Measurements from ENCODE around the gene STARD4. TPM values are rescaled to one million over a fixed set of nuclear protein-coding genes. Genes with fewer than 3 reads are reported as not detected.
A peak's percentile ranks its signal among the peaks of the same experiment; 100 is the strongest.

The STARD4 gene, protein sequence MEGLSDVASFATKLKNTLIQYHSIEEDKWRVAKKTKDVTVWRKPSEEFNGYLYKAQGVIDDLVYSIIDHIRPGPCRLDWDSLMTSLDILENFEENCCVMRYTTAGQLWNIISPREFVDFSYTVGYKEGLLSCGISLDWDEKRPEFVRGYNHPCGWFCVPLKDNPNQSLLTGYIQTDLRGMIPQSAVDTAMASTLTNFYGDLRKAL
- 32.0 and 61.8 TPM in 2 replicates for total RNA-seq (2014; rRNA removed; shearing (Covaris generic))

DNA sequence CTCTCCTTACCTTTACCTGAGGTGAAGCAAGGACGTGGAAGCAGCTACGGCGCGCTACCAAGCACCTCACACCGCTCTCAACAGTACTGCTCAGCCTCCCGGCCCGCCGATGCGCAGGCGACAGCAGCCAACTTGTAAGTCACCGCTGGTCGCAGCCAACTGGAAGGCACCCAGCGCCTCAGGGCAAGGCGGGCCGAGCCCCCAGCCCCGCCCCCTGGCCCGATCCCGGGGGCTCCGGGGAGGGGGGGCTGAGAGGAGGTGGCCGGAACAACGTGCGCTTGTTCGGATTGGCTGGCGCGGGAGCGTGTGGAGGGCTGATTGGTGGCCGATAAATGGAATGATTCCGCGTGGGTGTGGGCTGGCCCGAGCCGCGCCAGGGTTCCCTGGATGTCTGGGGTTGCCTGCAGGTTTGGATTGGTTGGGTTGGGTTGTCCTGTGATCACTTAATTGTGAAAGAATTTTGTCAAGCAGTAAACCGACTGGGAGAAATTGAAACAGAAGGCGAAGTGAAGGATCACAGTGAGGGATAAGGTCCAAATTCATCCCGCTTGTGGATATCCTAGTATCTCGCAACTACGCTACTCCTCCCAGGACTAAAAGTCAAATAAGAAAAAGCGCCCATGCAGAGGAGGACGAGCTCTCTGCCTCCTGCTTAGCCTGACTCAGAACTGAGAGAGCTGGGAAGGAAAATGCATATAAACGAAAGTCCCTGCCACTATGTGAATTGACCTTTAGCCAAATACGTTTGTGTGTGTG, at the start of gene STARD4:
TSS of gene STARD4 (minus strand) at position 161 of the 756 bp plus-strand sequence. CDS start 5,102 bp downstream, outside the sequence.
- in situ Hi-C loops (cut with HindIII; ENCODE audit: low sequenced_read_pairs), result no loop called here
- DNase-seq (ENCODE audit: low spot score), result peak; percentile 96

DNA sequence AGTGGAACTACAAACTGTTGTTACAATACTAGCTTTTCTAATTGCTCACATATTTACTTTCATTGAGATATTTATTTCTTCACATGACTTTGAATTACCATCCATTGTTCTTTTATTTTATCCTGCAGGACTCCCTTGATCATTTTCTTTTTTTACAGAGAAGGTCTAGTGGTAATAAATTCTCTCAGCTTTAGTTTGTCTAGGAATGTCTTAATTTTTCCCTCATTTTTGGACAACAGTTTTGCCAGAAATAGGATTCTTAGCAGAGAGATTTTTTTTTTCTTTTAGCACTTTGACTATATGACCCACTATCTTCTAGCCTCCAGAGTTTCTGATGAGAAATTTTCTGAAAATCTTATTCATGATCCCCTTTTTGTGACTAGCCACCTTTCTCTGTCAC, 47.3 kb upstream of the STARD4 start:
- no peak for DNase-seq (ENCODE audit: low spot score)
- in situ Hi-C loops (cut with HindIII; ENCODE audit: low sequenced_read_pairs), result no loop called here

DNA sequence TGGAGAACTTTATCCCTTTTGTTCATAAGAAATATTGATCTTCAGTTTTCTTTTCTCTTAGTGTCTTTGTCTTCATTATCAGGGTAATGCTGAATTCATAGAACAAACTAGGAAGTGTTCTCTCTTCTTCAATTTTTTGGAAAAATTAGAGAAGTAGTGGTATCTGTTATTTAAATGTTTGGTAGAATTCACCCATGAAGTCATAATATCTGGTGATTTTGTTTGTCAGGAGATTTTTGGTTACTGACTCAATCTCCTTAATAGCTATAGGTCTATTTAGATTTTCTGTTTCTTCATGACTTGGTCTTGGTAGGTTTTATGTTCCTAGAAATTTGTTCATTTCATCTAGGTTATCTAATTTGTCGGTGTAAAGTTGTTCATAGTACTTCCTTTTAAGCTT, 45.4 kb upstream of the STARD4 start:
- in situ Hi-C loops (cut with HindIII; ENCODE audit: low sequenced_read_pairs), result no loop called here
- DNase-seq (ENCODE audit: low spot score), result no peak

DNA sequence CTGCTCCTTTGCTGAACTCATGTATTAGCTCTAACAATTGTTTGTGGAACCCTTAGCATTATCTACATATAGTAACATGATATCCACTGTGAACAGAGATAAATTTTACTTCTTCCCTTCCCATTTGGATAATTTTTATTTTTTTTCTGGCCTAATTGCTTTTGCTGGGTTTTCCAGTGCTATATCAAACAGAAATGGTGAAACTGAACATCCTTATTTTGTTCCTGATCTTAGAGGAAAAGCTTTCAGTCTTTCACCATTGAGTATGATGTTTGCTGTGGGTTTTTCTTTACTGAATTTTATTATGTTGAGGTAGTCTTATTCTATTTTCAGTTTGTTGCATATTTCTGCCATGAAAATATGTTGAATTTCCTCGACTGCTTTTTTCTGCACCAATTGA, 44.8 kb upstream of the STARD4 start:
- DNase-seq (ENCODE audit: low spot score), result no peak
- in situ Hi-C loops (cut with HindIII; ENCODE audit: low sequenced_read_pairs), result no loop called here

DNA sequence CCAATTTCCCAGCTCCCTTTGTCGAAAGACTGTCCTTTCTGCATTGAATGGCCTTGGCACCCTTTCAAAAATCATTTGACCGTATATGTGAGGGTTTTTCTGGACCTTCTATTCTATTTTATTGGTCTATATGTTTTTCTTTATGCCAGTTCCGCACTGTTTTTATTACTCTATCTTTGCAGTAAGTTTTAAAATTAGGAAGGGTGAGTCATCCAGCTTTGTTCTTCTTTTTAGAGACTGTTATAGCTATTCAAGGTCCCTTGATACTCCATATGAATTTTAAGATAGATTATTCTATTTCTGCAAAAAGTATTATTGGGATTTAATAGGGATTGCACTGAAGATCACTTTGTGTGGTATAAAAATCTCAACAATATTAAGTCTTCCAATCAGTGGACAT, 44.2 kb upstream of the STARD4 start:
- DNase-seq (ENCODE audit: low spot score), result no peak
- in situ Hi-C loops (cut with HindIII; ENCODE audit: low sequenced_read_pairs), result no loop called here

DNA sequence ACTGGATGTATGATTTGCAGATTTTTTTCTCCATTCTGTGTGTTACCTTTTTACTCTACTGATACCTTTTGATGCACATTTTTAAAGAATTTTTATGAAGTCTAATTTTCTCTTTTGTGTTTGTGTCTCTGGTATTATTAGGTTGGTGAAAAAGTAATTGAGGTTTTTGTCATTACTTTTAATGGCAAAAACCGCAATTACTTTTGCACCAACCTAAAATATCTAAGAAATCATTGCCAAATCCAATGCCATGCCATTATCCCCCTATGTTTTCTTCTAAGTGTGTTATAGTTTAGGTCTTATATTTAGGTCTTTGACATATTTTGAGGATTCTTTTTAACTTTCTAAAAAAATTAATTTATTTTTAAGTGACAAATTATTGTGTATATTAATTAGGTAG, 43.4 kb upstream of the STARD4 start:
- in situ Hi-C loops (cut with HindIII; ENCODE audit: low sequenced_read_pairs), result no loop called here
- DNase-seq (ENCODE audit: low spot score), result no peak

DNA sequence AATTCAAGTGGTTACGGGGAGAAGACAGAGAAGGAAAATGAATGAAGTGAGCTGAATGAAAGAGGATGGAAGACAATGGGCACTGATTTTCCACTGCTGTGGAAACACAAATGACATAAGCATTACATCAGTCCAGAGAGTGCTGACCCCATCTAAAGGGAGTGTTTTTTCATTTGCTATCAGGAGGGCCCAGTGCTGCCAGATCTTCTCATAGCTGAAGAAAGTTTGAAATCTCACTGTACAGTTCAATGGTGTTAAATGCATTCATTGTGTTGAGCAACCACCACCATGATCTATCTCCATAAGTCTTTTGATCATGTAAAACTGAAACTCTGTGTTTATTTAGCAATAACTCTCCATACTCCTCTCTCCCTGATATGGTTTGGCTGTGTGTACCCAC, 41.5 kb upstream of the STARD4 start:
- in situ Hi-C loops (cut with HindIII; ENCODE audit: low sequenced_read_pairs), result no loop called here
- DNase-seq (ENCODE audit: low spot score), result no peak

DNA sequence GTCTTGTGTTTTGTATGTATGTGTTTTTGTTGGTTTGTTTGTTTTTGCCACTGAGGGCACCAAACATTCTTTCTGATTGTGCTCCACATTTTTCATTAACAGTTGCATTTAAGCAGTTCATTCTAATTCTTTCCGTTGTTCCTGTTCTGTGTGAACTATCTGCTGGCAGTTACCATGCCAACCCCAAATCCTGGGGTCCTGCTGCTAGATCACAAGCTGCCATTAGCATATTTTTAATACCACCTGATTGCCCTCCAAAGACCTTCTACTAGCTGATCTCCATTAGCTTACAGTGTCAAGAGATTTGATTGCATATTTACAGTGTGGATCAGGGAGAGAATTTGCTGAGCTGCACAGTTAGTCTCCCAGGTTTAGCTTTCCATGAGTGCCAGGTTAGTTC, 40.6 kb upstream of the STARD4 start:
- DNase-seq (ENCODE audit: low spot score), result peak; percentile 11
- in situ Hi-C loops (cut with HindIII; ENCODE audit: low sequenced_read_pairs), result no loop called here

DNA sequence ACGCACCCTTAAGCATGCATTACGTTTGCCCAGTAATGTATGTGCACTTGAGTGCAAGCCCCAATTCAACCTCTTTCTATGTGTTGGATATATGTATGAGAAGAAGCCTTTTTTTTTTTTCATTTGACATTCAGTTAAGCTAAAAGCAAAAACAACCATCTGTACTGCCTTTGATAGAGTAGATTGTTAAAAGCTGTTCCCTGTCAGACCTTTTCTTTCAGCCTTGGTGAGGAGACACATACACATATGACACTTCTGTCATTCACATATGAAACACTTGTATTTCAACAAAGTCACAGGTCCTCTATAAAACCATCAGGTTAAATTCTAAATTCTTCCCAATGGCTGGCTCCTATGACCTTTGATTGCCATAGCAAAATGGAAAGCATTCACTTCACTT, 40.2 kb upstream of the STARD4 start:
- DNase-seq (ENCODE audit: low spot score), result peak; percentile 14
- in situ Hi-C loops (cut with HindIII; ENCODE audit: low sequenced_read_pairs), result no loop called here

DNA sequence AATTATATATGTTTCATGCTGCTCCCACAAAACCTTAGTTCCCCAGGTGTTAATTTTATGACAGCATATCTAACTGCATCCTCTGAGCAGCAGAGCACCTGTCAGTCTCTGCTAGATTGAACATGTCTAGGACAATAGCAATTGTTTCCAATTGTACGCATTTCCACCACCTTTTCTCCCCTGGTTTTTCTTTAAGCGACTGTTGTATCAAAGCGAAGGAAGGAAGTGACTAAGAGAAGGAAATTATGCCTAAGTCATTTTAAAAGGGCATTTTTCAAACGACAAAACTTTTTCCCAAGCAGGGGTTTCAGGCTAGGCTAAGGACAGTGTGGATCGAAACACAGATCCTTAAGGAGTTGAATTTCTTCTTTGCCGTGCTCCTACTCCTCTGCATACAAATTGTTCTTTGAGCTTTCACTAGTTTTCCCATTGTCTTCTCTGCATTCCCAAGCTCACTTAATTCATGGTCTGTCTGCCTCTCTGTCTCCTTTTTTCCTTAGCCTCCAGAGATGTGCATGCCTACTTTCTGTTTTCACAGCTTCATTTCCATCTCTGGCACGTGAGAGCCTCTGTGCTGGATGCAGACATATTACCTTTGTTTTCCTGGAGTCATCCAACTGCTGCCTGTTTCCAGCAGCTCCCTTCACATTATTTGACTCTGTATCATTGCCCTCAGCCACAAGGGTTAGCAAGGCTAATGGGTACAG, 39.4 kb upstream of the STARD4 start:
- peak; percentile 39 for DNase-seq (ENCODE audit: low spot score)
- in situ Hi-C loops (cut with HindIII; ENCODE audit: low sequenced_read_pairs), result no loop called here

DNA sequence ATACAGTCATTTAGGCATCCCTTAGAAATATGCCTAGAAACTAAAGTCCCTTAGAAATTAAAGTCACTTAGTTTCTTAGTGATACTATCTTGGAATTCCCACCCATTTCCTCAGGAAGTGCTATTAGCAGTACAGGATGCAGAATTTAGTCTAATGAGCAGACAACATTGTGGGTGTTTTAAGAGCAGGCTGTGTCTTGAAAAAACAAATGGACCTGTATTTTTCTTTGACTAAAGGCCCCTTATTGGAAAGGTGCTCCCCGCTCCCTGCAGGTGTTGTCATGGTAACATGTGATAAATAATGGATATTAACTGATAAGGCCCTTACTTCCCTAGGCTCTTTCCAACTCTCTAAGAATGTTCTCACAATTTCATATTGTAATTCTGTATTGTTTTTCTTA, 38.8 kb upstream of the STARD4 start:
- in situ Hi-C loops (cut with HindIII; ENCODE audit: low sequenced_read_pairs), result no loop called here
- DNase-seq (ENCODE audit: low spot score), result no peak

DNA sequence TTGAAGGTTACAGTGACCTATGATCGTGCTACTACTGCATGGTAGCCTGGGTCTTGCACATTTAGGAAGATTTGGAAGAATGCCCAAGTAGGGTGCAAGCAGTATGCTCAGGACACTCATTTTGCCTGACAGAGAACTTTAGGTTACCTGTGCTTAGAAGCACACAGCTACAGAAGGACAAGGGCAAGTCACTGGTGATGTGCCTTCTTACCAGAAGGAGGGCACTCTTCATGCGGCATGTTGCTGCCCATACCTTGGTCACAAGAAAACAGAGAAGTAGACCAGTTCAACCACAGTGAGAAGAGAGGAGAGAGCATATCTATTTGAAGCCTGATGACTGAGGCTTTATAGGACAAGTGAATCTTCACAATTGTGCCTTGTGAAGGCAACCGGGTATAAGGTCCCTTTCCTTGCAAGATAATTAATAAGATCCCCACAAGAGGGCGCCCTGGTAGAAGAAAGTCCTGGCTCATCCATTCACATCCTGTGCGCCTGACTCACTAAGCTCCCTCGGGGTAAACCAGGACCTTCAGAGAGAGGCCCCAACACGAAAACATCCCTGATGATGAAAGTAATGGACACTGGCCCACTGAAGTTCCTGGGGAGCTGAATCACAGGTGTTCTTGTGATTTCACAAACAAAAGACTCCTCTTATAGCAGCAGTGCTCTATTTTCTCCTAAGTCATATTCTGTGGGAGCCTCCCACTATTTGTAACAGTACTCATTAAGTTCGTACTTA, 38.1 kb upstream of the STARD4 start:
- DNase-seq (ENCODE audit: low spot score), result peak; percentile 92
- in situ Hi-C loops (cut with HindIII; ENCODE audit: low sequenced_read_pairs), result no loop called here

DNA sequence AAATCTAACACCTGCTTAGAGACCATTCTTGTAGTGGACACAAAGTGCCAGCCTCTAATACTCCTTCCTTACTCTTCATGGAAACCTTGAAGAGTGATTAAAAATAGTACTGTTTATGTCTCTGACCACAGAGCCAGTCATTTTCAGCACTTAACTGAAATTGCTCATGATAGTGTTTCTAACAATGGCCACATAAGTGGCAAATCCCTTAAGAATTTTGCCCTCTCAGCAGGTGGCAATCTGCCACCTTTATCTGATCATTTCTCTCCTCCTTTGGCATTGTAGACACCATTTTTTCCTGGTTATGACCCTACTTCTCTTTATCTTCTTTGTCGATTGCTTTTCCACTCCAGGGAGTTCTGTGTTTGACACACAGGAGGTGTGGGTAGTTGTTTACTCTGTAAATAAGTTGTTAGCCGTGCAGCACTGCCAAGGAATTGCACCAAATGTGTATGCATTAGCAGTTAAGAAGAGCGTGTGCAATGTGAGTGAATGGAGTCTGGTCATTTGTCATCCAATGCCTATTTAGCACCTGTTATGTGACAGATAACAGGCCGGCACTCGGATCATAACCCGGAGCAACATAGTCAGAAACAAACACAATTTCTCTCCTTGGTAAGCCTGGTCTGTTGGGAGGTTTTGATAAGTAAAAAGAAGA, 36.8 kb upstream of the STARD4 start:
- DNase-seq (ENCODE audit: low spot score), result no peak
- in situ Hi-C loops (cut with HindIII; ENCODE audit: low sequenced_read_pairs), result no loop called here

DNA sequence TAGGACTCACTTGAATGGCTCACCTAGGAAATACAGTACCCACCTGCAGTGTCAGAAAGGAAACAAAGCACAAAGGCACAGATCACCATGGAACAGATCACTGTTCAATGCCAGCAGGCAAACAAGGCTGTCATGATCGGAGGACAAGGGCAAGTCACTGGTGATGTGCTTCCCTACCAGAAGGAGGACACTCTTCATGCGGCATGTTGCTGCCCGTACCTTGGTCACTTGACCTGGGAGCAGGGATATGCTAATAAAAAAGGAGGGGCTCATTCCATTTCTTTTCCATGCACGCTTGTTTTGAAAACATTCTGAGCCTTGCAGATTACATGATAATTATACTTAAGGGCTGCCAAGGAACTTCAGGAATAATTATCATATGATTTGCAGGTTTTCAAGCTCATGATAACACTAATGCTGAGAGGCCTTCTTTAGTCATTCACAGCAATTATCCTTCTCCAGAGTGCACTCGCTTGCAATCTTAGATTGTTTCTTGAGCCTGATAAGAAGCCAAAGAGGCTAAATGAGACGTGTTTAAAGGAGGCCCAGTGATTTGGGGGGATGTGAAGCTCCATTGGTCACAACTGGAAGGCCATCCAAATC, 36.1 kb upstream of the STARD4 start:
- in situ Hi-C loops (cut with HindIII; ENCODE audit: low sequenced_read_pairs), result no loop called here
- no peak for DNase-seq (ENCODE audit: low spot score)

DNA sequence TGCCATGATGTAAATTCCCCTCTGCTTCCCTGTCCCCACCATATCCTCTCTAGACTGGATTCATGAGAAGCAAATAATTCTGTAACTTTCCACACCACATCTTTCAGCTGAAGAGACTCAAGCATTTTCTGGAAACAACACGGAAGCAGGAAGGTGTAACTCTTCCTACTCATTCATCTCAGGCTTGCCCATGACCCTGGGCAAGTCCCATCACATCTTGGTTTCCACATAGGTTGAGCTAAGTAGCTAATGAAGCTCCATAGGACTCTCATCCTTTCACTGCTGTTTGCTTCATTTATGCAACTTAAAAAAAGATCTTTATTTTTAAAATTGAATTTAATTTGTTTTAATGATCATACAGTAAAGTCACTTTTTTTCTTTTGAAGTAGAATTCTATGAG, 32.7 kb upstream of the STARD4 start:
- no peak for DNase-seq (ENCODE audit: low spot score)
- in situ Hi-C loops (cut with HindIII; ENCODE audit: low sequenced_read_pairs), result no loop called here

DNA sequence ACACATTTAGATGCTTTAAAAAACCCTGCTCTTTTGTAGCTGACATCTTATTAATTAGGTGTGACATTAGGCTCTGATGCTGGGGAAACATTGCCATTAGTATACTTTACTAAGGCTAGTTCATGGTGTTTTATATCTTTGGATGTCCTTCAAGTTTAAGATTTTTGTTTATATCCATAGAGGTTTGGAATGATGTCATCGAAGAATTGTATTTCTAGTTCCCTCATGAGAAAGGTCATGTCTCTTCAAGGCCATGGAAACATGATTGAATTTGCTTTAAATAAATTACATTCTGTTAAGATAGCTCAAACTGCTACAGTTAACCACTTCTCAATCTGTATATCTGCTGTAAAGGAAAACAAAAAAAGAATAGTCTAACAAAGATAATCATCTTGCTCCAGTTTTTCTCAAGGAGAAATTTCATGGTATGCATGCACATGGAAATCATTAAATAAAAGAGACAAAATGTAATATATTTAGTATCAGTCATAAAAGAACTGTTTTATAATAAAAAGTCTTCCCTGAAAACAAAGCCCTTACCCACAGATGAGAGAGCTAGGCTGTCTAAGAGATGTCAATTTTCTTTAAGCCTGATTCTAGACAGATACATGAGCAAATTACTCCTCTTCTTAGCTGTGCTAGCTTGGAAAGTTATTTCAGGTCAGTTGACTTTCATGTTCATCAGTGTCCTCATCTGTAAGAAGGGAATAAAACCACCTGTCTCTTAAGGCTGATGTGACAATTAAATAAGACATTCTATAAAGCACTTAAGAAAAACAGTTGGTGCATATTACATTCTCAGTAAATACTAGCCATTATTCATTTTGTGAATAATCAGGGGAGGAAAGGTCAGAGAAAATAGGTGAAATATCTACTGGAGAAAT, 25.0 kb upstream of the STARD4 start:
- in situ Hi-C loops (cut with HindIII; ENCODE audit: low sequenced_read_pairs), result no loop called here
- DNase-seq (ENCODE audit: low spot score), result no peak

DNA sequence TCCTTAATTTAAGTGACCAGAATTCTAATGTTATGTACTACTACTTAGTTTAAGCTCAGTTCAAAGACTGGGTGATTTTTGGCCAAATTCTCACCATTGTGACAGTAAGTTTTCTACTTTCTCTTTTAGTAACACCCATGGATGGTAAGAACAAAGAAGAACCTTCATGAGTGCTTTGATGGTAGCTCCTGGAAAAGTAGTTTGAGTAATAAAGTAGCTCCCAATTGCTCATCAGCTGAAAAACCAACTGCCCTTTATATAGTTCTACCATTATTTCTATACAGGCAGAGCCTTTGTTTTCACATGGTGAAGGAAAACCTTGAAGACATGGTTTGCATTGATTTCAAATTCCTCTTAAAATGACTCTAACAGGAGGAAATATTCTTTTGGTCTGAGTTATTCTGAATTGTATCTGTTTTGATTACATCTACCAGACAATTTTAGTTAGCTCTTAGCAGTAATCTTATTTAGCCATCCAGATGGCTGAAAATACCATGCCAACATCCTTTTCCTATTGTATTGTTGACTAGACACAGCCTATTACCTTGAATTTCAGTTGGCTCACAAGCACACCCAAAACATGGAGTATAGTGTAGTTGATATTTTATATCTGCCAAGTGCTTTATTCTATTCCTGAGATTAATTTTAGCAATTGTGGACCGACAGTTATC, 23.7 kb upstream of the STARD4 start:
- in situ Hi-C loops (cut with HindIII; ENCODE audit: low sequenced_read_pairs), result no loop called here
- peak; percentile 62 for DNase-seq (ENCODE audit: low spot score)

Data from G401 (cell line).